Central memory CD4-positive, alpha-beta T cell (primary cell): ENCODE data around the gene POM121.
"Not testable (repeated sequence)": the region's sequence is repeated elsewhere in the genome, so short reads cannot be mapped to it uniquely, and the experiment has no call there.

ENCODE experiments used
- DNase-seq: peaks from one replicate; pipeline ENCODE4 v3.0.0; 2022

POM121 gene

DNA sequence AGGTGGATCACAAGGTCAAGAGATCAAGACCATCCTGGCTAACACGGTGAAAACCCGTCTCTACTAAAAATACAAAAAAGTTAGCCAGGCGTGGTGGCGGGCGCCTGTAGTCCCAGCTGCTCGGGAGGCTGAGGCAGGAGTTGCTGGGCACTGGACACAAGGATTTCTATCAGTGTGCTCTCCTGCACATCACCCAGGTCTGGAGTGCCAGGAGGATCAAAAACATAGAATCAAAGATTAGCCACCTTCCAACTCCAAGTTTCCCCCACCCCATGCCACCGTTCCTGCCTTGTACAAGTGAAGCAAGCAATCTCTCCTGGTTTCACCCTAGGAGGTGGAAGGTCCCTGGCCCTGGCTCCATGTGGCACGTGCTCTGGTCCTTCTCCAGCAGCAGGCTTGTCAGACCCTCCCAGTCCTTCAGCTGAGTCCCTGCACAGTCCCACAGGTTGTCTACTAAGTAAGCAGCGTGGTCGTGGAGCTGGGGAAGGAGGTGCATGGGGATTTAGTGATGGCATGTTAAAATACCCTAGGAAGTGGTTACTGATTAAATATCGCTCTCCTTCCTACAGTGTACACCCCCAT is 73.1 kb downstream of the POM121 start:
- DNase-seq, result not testable (repeated sequence)
